OCI-LY7 (cell line): Measurements from ENCODE around the gene BCKDHB. TPM values are rescaled to one million over a fixed set of nuclear protein-coding genes. Genes with fewer than 3 reads are reported as not detected.
"Not testable (repeated sequence)": the region's sequence is repeated elsewhere in the genome, so short reads cannot be mapped to it uniquely, and the experiment has no call there.

Experiments used
- BruUV-seq: library from RNA; stranded (reverse); fragments of 400-500 nt; replicated peaks from 2 replicates; lab custom pipeline; 2021; lab: Mats Ljungman, UMichigan
- CTCF ChIA-PET: fragments of 300-600 bp; sonication (Branson Sonifier 250); formaldehyde crosslinking; loops from one replicate; lab custom pipeline; 2022; ENCODE audit warnings: antibody characterized with exemption; ENCODE audit not compliant: unreplicated experiment; lab: Charles Lee
- POLR2A ChIA-PET: fragments of 300-600 bp; sonication (Branson Sonifier 250); formaldehyde crosslinking; loops from one replicate; lab custom pipeline; 2022; ENCODE audit warnings: antibody characterized with exemption; lab: Charles Lee
- DNase-seq: peaks from one replicate; pipeline ENCODE4 v3.0.0-alpha.2; 2015; ENCODE audit warnings: low spot score
- H2AFZ ChIP-seq: fragments of 200-600 bp; sonication (generic), shearing (Covaris generic); 2 replicates; pipeline ENCODE4 v1.6.1; 2014; ENCODE audit warnings: mild to moderate bottlenecking, antibody characterized with exemption, low read length, moderate library complexity
- H3K27ac ChIP-seq: fragments of 200-600 bp; sonication (generic); 2 replicates; pipeline ENCODE4 v1.5.1; 2014; ENCODE audit warnings: mixed run types, low read depth, mild to moderate bottlenecking, moderate library complexity, low read length, inconsistent platforms; ENCODE audit not compliant: poor library complexity, severe bottlenecking
- H3K36me3 ChIP-seq: fragments of 200-600 bp; sonication (generic); 2 replicates; pipeline ENCODE4 v1.6.1; 2014; ENCODE audit warnings: mild to moderate bottlenecking, antibody characterized with exemption, low read length, moderate library complexity, mixed read lengths; ENCODE audit not compliant: insufficient read depth
- H3K4me1 ChIP-seq: fragments of 200-600 bp; sonication (generic); 2 replicates; pipeline ENCODE4 v1.5.1; 2014; ENCODE audit warnings: mild to moderate bottlenecking, low read length; ENCODE audit not compliant: insufficient read depth, poor library complexity, severe bottlenecking
- H3K4me2 ChIP-seq: fragments of 200-600 bp; sonication (generic); 2 replicates; pipeline ENCODE4 v1.6.1; 2014; ENCODE audit warnings: mild to moderate bottlenecking, low read length
- H3K4me3 ChIP-seq: fragments of 200-600 bp; sonication (generic); 2 replicates; pipeline ENCODE4 v1.5.1; 2014; ENCODE audit warnings: mild to moderate bottlenecking, low read depth, low read length; ENCODE audit not compliant: poor library complexity, severe bottlenecking
- H3K79me2 ChIP-seq: fragments of 200-600 bp; sonication (generic); 2 replicates; pipeline ENCODE4 v1.6.1; 2016; ENCODE audit warnings: low read depth, mild to moderate bottlenecking, low read length, moderate library complexity, mixed read lengths; ENCODE audit not compliant: insufficient read depth
- H3K9me2 ChIP-seq: fragments of 200-600 bp; sonication (generic); 2 replicates; pipeline ENCODE4 v1.6.1; 2016; ENCODE audit warnings: mild to moderate bottlenecking, low read length, mixed read lengths; ENCODE audit not compliant: insufficient read depth
- H3K9me3 ChIP-seq: fragments of 200-600 bp; sonication (generic); 2 replicates; pipeline ENCODE4 v1.6.1; 2014; ENCODE audit warnings: mild to moderate bottlenecking, mixed run types, low read length, mixed read lengths
- H4K20me1 ChIP-seq: fragments of 200-600 bp; sonication (generic); 2 replicates; pipeline ENCODE4 v1.6.1; 2014; ENCODE audit warnings: mild to moderate bottlenecking, antibody characterized with exemption, low read length, moderate library complexity, mixed read lengths; ENCODE audit not compliant: insufficient read depth
- CTCF ChIP-seq: fragments of 200-600 bp; sonication (generic); conservative IDR thresholded peaks from 2 replicates; pipeline ENCODE4 v1.5.1; 2014; ENCODE audit warnings: mild to moderate bottlenecking, antibody characterized with exemption, low read length, moderate library complexity, mixed read lengths
- EZH2phosphoT487 ChIP-seq: fragments of 200-600 bp; sonication (generic); IDR thresholded peaks from 2 replicates; pipeline ENCODE4 v1.6.1; 2018; ENCODE audit warnings: low read depth, borderline replicate concordance, mild to moderate bottlenecking, mixed run types, antibody characterized with exemption, low read length, moderate library complexity, mixed read lengths
- intact Hi-C: fragments of 100-400 bp; cut with micrococcal nuclease; formaldehyde crosslinking; loops from one replicate; pipeline ENCODE4 v1.10.0; 2022; ENCODE audit not compliant: unreplicated experiment
- total RNA-seq, 2 experiments: library from RNA; depleted of rRNA in 1 of 2; stranded (reverse); fragments of >200 nt in 1 of 2; shearing (Covaris generic) in 1 of 2; gene quantifications; 2 replicates each; pipeline ENCODE4 v1.2.3, GENCODE V29; 2014 to 2022

BCKDHB gene
- total RNA-seq, 2 experiments from 2014 or later: 25.7 to 30.3 TPM

DNA sequence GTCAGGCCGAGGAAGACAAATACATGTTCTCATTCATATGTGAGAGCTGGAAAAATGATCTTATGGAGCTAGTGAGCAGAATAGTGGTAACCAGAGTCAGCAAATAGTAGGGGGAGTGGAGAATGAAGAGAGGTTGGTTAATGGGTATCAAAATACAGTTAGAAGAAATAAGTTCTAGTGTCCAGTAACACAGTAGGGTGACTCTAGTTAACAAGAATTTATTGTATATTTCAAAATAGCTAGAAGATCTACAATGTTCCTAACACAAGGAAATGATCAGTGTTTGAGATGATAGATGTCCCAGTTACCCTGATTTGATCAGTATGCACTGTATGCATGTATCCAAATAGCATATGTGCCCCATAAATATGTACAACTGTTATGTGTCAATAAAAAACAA, 128.4 kb downstream of the BCKDHB start:
- Histone ChIP-seq H3K79me2 (no peaks in the 10 kb centered on the region), H2AFZ (no peak overlapping the region), H3K4me1 (no peaks in the 10 kb centered on the region), H3K4me2 (no peak overlapping the region), H4K20me1 (no peaks in the 10 kb centered on the region), H3K36me3 (no peaks in the 10 kb centered on the region), H3K4me3 (no peak overlapping the region), H3K27ac (no peak overlapping the region), H3K9me2 (no peaks in the 10 kb centered on the region), H3K9me3 (no peaks in the 10 kb centered on the region)
- POLR2A ChIA-PET: interaction anchor here (0.6 kb wide), 2 partner anchors 29 to 31 kb away, joined by 3 read pairs; no protein-coding TSS in a partner anchor
- no peak for DNase-seq
- BruUV-seq: no TSS peak
- TF ChIP-seq EZH2phosphoT487 (no peak), CTCF (no peak)
- CTCF ChIA-PET: no interaction called here
- intact Hi-C loops: no loop called here

DNA sequence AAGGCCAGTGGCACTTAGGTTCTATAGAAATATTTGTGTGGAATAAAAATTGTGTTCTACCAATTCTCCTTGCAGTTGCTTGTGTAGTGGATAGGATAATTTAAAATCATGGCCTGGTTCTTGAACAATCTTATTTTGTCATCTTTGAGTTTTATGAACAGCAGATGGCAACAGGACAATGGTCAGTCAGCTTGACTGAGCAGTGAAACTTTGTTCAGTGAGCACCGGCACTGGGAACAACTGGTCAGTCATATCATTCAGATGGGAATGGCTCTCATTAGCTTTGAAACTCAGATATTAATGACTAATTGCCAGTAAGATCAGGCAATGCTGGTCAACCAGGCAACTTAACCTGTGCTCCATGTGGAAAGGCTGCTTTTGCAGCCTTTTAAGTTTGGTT, 129.2 kb downstream of the BCKDHB start:
- Histone ChIP-seq H3K9me3 (no peaks in the 10 kb centered on the region), H3K9me2 (no peaks in the 10 kb centered on the region), H3K27ac (no peak overlapping the region), H3K4me3 (no peak overlapping the region), H2AFZ (no peak overlapping the region), H4K20me1 (no peaks in the 10 kb centered on the region), H3K4me2 (no peak overlapping the region), H3K36me3 (no peaks in the 10 kb centered on the region), H3K4me1 (no peaks in the 10 kb centered on the region), H3K79me2 (no peaks in the 10 kb centered on the region)
- TF ChIP-seq CTCF (no peak), EZH2phosphoT487 (no peak)
- POLR2A ChIA-PET: interaction anchor here (0.6 kb wide), 2 partner anchors 30 to 32 kb away, joined by 3 read pairs; no protein-coding TSS in a partner anchor
- intact Hi-C loops: no loop called here
- no TSS peak for BruUV-seq
- no peak for DNase-seq
- CTCF ChIA-PET: no interaction called here

DNA sequence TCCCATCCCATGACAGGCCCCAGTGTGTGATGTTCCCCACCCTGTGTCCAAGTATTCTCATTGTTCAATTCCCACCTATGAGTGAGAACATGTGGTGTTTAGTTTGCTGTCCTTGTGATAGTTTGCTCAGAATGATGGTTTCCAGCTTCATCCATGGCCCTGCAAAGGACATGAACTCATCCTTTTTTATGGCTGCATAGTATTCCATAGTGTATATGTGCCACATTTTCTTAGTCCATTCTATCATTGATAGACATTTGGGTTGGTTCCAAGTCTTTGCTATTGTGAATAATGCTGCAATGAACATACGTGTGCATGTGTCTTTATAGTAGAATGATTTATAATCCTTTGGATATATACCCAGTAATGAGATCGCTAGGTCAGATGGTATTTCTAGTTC, 132.3 kb downstream of the BCKDHB start:
- POLR2A ChIA-PET: interaction anchor here (0.6 kb wide), 1 partner anchor 1285 kb away, joined by 3 read pairs; no protein-coding TSS in a partner anchor
- DNase-seq, H2AFZ ChIP-seq, H3K9me2 ChIP-seq, intact Hi-C loops, H3K4me2 ChIP-seq, BruUV-seq, CTCF ChIA-PET, H3K4me3 ChIP-seq, H3K79me2 ChIP-seq, H3K4me1 ChIP-seq, H3K27ac ChIP-seq, H3K36me3 ChIP-seq, H4K20me1 ChIP-seq, H3K9me3 ChIP-seq: not testable (repeated sequence)
